ENCODE data around the gene CCDC192.

CCDC192 gene

GRCh38 chr5:127871503-127872153 is 168.4 kb downstream of the CCDC192 start:
- DNase-seq (ENCODE audit: insufficient read length, low spot score), result no peak
- FAIRE-seq, result no peak

DNA sequence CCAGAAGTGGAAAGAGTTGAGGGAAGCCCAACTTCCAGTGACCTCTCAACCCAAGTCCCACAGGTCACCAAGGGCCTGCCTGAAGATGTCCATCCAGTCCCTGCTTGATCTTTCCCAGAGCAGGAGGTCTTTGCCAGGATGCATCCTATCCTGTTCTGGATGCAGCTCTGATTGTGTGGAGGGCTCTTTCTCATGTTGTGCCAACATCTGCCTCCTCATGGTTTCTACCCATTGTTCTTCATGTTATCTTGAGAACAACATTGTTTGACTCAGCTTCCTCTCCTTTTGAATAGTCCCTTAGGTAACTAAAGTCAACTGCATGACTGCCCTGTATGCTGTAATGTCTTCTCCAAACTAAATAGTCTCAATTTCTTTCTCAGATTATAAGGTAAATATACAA is 169.3 kb downstream of the CCDC192 start:
- no peak for FAIRE-seq

GRCh38 chr5:127875235-127876021 is 172.2 kb downstream of the CCDC192 start:
- FAIRE-seq (no peak), DNase-seq (ENCODE audit: insufficient read length, low spot score) (peak; percentile 53)

More for the DNA sequence above, 169.3 kb downstream of the CCDC192 start:
- DNase-seq (ENCODE audit: insufficient read length, low spot score), result no peak

GRCh38 chr5:127876384-127876783 is 173.2 kb downstream of the CCDC192 start:
- DNase-seq (ENCODE audit: insufficient read length, low spot score) (no peak), FAIRE-seq (no peak)

- DNase-seq (ENCODE audit: insufficient read length, low spot score) (peak; percentile 46), FAIRE-seq (peak; percentile 85)
These were observed 175.1 kb downstream of the CCDC192 start for GRCh38 chr5:127878174-127878750.

GRCh38 chr5:127884416-127884815 is 181.2 kb downstream of the CCDC192 start:
- no peak for DNase-seq (ENCODE audit: insufficient read length, low spot score)
- no peak for FAIRE-seq

DNA sequence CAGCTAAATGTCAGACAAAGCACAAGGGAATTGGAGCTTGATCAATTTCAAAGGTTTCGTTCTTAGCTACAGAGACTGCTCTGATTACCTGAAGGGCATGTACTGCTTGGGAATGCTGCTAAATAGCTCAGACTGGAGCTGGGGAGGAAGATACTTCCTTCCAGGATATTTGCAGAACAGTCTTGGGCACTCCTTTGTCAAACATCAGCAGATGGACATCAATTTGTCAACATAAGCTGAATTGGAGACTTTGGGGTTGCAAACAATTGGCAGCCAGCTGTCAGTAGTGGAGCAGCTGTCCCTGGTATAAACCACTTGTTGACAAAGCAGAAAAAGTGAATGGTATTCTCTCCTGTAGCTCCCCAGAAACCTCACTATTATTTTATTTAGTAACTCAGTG is 182.0 kb downstream of the CCDC192 start:
- no peak for FAIRE-seq

GRCh38 chr5:127886081-127886480 is 182.9 kb downstream of the CCDC192 start:
- FAIRE-seq, result no peak
- DNase-seq (ENCODE audit: insufficient read length, low spot score), result no peak

More for the DNA sequence above, 182.0 kb downstream of the CCDC192 start:
- no peak for DNase-seq (ENCODE audit: insufficient read length, low spot score)

- no peak for DNase-seq (ENCODE audit: insufficient read length, low spot score)
- FAIRE-seq, result no peak
These were observed 184.1 kb downstream of the CCDC192 start for GRCh38 chr5:127887282-127887681.

- DNase-seq (ENCODE audit: insufficient read length, low spot score) (no peak), FAIRE-seq (no peak)
These were observed 188.8 kb downstream of the CCDC192 start for GRCh38 chr5:127891942-127892341.

- FAIRE-seq (no peak), DNase-seq (ENCODE audit: insufficient read length, low spot score) (peak; percentile 56)
These were observed 189.4 kb downstream of the CCDC192 start for GRCh38 chr5:127892467-127893207.

DNA sequence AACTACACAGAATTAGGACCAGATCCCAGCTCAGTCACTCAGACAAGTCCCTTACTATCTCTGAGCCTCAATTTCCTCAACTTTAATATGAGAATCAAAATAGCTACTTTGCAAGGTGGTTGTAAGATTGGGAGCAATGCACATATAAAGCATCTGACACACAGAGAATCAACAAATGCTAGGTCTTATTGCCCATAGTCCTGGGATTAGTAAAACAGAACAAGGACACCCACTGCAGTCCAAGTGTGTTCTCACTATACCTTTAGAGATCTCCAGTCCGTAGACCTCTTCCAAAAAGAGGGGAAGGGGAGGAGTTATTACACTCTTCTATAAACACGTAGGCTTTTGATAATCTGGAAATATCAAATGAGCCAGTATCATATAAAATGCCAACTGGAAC is 190.0 kb downstream of the CCDC192 start:
- no peak for DNase-seq (ENCODE audit: insufficient read length, low spot score)
- FAIRE-seq, result no peak

DNA sequence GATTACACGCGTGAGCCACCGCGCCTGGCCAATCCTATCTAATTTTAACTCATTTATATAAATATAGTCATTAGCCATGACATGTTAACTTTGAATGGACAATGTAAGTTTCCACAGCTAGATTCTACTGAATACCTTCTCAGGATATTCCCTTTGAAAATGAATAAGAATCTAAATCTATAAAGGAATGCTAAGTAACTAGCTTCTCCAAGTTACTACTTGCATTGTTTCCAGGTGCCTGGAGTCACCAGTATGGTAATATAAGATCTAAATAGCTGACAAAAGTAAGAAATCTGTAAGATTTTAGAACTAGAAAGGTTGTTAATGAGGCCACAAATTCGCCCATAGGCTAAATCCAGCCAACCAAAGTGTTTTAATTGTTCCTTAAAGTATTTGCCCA is 191.3 kb downstream of the CCDC192 start:
- FAIRE-seq, result no peak
- DNase-seq (ENCODE audit: insufficient read length, low spot score), result no peak

DNA sequence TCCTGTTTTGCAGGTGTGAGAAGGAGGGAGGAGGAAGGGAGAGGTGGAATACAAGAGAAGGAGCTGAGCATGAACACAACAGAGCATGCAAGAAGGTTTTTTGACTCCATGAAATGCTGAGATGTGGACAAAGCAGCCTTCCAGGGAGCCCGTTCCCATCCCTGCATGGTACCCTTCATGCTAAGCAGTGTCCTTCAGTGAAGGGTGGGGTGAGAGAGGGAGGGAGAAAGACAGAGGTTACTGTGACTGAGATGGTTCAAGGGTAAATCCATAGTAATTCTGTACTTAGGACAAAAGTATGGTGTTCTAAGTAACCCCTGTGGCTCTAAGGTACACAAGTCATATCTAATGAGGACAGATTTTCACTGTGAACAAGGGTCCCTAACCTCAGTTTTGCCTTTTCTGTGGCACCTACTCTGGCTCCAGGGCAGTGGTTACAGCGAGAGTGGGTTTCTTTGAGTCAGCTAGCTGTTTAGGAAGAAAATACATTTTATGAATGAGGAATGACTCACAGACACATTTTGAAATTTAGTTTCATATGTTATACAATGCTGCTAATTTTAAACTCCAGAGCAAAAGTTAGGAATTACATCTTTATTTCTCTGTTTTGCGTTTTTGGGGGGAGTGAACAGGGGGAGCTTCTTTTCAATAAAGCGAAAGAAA is 195.5 kb downstream of the CCDC192 start:
- no peak for DNase-seq (ENCODE audit: insufficient read length, low spot score)
- FAIRE-seq, result no peak

DNA sequence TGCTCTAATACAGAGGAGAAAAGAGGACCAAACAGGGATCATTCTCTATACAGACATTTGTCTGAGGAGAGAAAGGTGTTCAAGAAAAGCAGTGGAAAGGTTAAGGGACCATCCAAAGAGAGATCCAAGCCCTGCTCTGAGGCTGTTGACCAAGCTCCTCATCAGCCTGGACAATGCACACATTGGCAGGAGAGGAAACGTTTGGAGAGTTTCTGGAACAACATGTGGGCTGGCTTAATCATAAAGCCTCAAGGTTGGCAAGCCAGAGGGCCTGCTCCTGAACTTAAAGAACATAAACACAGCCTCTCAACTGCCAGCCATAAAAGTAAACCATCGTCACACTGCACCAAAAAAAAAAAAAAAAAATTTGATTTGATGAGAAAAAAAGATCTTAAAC is 196.0 kb downstream of the CCDC192 start:
- DNase-seq (ENCODE audit: insufficient read length, low spot score) (no peak), FAIRE-seq (no peak)

- DNase-seq (ENCODE audit: insufficient read length, low spot score) (no peak), FAIRE-seq (no peak)
These were observed 203.5 kb downstream of the CCDC192 start for GRCh38 chr5:127906562-127907204.

DNA sequence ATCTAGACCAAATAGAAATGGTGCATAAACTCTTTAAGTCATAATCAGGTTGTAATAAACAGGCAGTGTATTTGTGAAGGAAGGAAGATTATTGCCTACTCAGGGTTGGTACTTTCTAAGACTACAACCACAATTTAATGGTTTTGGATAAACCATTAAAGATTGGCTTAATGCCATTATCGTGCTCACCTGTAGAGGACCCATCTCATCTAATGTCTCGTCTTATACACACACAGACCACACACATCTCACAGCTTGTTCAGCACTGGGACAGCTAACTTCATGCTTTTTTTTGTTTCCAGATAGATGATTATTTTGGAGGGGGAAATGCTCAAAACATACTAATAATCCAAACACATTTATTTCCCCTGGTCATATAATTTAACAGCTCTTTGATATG is 204.7 kb downstream of the CCDC192 start:
- DNase-seq (ENCODE audit: insufficient read length, low spot score) (no peak), FAIRE-seq (no peak)

DNA sequence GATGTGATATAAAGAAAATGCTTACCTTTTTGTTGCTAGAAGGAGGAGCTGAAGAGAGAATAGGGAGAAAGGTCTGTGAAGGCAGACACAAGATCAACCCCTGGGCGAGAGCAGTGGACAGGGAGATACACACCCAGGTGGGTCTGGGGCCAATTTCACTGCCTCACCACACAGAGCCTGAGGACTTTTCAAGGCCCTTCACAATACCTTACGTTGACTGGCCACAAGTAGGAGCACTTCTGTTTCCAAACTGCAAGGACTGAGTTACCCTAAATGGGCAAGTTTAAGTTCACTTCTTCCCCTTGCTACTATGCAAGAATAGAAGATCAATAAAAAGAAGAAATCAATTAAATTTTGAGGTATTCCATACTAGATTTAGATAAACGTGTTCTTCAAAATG is 205.9 kb downstream of the CCDC192 start:
- DNase-seq (ENCODE audit: insufficient read length, low spot score) (peak; percentile 18), FAIRE-seq (no peak)

DNA sequence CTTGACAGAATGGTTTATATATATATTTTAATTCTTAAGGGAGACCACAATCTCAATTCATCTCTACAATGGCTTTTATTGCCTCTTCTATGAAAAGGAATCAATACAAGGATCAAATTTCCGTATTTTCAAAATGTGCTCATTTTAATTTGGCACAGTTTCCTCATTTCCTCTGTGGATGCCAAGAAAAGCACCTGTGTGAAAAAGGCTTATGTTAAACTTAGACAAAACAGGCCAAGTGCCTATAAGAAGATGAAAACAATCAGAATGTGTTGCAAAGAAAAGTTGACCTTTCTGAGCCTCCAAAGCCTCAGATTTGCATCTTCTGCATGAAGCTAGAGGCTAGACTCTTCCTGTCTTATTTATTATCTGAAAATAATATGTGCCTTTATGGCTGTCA is 206.6 kb downstream of the CCDC192 start:
- FAIRE-seq, result no peak
- DNase-seq (ENCODE audit: insufficient read length, low spot score), result no peak

DNA sequence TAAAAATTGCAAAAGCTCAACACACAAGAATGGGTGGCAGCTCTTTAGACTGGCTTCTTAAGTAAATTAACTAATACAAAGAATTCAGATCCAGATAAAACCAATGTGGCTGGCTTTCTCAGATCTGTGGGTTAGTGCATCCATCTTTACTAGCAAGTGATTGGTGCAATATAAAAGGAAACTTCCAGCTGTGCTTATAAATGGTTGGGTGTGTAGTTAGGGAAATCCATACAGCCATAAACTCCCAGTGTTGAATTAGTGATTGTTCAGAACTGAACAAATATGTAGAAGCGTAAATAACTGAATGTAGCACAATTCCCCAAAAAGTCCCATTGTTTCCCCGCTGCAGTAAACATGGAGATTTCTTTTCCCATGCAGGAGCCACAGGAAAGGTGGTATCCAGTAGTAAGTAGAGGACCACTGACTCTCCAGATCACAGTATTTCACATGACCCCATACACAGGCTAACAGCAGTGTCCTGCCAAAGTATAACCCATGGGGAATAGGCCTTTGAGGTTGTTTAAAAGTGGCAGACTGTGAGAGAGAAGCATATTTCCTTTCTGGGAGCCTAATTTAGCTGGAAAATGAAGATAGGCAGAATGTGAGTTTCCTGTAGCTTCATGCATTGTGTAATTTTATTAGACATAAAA is 207.2 kb downstream of the CCDC192 start:
- no peak for FAIRE-seq
- DNase-seq (ENCODE audit: insufficient read length, low spot score), result no peak
